GM19438 (cell line): Measurements from ENCODE around the gene RACGAP1.

Experiments
- ATAC-seq: cut with Tn5 transposase; IDR thresholded peaks from one replicate; pipeline ENCODE4 v1.9.1; 2021; ENCODE audit warnings: low read depth; ENCODE audit not compliant: unreplicated experiment

RACGAP1 gene

DNA sequence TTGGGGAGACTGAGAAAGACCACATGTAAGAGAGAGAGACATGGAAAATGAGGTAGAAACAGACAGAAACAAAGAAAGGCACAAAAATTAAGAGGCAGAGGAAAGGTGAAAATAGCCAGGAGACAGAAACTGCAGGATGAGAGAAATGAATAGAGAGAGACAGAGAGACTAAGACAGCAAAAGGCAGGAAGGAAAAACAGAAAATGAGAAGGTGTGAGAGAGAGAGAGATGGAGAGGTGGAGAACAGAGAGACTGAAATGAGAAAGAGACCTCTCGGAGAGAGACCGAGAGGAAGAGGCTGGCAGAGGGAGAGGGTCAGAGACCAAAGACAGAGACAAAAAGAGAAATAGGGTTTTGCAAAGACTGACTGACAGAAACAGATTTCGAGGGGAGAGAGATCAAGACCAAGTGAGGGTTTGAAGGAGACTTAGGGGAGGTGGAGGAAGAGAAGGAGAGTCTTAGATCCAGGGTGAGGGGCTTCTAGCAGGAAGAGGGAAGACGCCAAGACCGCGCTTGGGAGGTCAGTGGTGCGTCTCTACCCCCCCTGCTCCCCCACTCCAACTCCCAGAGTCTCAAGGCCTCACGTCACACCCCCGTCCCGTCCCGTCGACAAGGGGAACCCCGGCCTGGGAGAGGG lies 64.7 kb downstream of the RACGAP1 start:
- ATAC-seq: no peak

DNA sequence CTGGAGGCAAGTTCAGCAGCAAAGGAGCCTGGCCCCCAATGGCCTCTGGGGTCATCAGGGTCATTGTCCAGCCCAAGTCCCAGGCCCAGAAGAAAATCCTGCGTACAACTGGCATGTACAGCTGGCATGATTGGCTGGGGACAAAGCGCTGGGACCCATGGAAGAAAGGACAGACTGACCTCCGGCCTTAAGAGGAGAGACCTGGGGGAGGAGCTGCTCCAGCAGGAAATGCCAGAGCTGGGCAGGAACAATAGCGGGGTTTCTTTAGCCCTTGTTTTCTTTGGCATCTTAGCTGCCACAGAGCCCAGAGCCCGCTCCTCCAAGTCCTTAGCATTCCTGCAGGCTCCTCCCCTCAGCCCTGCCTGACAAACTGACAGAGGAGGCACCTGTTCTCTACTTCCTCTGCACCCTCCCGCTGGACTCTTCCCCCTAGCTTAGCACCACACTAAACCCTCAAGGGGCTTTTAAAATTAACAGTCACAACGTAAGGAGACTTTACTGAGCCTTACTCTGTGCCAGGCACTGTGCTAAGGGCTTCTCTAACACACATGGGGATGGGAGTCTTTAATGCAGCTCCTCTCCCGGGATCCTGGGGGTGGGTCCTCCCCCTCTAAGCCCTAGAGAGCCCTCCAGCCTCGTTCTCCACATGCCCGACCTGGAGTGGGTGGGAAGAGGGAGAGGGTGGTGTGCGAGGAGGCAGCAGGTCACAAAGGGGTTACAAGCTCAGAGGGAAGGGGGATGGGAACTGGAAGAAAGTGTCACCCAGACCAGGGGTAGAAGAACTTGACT lies 65.4 kb downstream of the RACGAP1 start:
- no peak for ATAC-seq

DNA sequence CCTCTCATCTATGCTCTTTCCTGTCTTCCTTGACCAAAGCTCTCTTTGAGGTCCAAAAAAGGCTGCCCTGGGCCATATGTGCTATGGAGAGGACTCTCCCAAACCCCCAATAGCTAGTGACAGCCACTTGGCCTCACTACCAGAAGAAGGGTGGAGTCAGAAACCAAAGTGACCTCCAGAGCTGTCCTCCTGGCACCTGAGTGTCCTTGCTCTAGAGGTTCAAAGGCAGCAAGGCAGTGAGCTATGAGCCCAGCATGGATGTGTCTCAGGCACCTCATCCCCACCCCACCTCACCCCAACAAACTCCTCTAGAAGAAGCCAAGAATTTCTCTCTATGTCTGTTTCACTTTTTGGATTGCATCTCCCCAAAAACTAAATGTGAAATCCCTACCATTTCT lies 67.7 kb downstream of the RACGAP1 start:
- ATAC-seq: no peak

DNA sequence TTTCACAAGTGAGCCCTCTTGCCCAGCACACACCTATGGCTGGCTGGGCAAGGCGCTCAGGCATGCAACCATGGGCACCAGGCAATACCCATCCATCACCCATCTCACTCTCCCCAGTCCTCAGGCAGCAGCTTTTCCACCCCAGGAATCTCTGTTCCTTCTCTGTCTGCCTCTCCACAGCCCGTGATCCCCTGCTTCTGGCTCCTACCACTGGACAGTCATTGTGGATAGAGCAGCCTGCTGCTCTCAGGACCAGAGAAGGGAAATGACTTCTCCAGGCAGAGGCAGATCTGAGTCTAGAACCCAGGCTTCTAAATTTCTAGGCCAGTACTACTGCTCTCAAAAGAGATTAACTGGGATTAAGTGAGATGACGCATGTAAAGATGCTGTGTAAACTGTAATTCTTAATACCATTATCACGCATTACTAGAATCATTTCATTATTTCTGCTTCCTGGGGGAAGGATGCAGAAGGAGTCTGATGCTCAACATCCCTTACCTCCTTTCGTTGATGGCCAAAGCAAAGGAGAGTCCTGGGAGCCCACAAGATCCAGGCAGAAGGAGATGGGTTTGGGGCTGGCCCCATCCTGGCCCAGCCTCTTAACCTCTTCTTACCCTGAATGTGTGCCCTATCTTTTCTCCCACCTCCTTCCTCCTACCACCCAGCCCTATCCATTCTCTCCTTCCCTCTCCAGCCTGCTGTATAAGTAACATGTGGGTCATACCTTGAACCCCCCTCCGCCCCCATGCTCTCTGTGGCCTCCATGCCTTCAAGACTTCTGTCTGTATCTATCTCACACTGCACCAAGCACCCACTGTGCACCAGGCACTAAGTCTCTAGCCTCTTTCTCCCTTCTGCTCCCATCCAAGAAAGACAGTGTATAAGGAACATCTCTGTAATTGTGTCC lies 68.4 kb downstream of the RACGAP1 start:
- no peak for ATAC-seq

DNA sequence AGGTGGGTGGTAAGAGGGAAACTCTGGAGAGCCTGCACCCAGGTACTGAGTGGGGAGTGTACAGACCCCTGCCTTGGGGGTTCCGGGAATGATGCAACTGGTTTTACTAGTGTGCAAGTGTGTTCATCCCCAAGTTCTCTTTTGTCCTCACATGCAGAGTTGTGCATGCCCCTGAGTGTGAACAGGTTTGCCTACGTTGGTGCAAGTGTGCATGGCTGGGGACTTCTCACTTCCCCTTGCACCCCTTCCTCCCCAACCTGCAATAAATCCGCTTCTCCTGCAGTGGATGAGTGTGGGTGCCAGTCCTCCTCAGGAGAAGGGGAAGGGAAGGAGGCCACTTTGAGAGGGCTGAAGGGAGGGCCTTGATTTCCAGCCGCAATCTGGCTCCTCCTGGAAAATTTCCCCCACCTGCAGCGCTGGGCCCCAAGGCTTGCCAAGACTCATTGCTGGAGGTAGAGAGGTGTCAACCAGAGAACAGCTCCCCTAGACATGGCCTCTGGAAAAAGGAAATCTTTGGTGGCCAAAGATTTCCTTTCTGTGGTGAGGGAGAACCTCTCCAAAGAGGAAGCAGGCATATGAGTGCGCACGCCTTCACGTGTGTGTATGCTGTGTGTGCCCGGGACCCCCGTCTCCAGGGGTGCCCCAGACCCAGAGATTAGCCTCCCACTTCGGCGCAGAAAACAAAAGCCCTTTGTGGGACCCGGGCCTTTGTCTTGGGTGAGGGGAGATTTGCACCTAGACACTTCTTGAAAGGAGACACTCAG lies 69.2 kb downstream of the RACGAP1 start:
- ATAC-seq: no peak

DNA sequence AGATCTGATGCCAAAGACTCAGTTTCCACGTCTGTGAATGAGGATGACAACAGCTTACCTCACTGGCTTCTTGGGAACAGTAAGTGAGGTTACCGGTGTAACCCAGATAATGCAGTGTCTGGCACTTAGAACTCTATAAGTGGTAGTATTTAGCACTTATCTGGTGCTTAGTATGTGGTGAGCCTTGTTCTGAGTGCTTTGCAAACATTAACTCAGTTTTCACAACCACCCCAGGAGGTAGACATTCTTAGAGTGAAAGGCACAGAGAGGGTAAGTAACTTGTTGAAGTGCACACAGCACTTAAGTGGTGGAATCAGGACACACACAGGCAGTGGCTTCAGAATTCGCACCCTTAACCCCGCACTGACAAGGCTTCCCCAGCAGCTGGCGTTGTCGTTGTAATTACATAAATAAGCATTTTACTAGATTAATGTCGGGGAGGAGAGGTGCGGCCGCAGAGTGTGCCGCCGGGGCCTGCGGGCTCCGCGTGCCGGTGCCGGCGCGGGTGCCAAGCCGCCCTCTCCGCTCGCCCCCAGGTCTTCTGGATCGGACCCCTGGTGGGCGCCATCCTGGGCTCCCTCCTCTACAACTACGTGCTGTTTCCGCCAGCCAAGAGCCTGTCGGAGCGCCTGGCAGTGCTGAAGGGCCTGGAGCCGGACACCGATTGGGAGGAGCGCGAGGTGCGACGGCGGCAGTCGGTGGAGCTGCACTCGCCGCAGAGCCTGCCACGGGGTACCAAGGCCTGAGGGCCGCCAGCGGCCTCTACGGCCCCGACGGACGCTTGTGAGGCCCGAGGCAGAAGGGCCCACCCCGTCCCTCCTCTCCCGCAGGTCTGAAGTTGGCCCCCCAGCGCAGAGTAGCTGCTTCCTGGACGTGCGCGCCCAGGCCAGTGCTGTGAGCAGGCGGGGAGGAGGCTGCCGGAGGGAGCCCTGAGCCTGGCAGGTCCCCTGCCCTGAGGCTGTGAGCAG lies 70.1 kb downstream of the RACGAP1 start:
- ATAC-seq: no peak

DNA sequence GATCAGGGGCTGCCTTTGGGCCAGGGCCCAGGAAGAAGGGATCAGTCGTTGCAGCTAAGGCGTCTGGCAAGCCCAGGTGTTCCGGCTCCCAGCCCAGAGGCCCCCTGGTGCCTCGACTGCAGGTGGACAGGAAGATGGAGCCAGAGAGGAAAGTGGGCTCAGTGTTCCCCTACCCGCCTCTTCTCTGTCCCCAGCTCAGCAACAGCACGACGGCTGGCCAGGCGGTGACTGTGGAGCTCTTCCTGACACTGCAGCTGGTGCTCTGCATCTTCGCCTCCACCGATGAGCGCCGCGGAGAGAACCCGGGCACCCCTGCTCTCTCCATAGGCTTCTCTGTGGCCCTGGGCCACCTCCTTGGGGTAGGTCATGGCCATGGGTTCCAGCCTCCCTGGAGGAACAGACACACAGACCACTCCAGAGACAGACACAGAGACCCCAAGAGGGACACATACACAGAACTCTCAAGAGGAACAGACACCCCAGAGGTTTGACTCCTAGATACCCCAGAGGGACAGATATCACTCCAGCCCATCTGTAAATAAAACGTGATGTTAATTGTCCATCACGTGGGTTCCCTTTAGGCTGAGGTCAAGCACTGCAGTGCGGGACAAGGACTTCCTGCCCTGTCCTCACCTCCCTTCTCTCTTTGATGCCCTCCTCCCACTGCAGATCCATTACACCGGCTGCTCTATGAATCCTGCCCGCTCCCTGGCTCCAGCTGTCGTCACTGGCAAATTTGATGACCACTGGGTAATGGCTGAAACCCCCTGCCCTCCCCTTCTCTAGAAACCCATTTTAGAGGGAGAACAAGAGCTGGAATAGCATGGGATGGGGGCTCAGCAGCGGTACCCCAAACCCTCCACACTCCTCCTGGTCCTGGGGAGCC lies 71.1 kb downstream of the RACGAP1 start:
- no peak for ATAC-seq

DNA sequence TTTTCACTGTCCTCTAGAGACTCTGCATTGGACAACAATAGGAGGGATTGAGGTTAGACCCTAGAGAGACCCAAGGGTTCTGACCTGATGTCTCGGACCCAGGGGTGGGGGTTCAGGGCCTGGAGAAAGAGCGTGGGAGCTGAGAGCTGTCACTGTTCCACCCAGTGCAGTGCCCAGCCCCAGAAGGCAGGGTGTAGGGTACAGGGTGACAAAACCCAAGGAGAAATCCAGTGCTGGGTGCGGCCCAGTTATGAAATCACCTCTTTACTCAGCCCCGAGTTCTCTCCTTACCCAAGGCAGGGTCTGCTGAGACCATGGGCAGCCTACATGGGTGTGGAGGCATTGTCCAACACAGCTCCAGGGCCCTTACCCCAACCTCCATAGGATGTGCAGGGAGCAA lies 72.1 kb downstream of the RACGAP1 start:
- ATAC-seq: no peak

DNA sequence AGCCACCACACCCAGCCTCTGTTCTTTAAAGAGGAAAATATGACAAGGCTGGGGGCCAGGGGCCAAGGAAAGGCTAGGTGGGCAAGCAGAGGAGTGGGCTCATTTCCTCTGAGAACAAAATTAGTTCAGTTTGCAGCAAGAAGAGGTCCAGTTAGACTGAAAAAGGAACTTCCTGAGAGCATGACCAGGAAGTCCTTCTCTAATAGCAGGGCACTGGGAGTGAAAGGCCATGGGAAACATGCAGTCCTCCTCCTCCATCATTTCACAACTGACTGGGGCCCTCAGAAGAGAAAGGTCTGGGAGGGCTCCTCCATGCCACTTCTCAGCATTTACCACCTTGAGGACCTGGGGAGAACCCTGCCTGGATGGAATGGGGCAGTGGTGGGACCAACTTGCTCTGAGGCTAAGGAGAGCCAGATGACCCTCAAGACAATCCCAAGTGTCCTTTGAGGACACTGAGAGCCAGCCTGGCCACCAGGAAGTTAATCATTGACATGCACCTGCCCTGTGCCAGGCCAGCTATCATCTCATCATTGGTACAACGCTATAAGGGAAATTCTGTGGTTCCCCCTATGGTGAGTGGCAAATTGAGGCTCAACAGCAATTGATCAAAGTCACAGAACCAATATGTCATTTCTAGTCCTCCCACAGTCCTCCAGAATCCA lies 72.8 kb downstream of the RACGAP1 start:
- ATAC-seq: no peak

DNA sequence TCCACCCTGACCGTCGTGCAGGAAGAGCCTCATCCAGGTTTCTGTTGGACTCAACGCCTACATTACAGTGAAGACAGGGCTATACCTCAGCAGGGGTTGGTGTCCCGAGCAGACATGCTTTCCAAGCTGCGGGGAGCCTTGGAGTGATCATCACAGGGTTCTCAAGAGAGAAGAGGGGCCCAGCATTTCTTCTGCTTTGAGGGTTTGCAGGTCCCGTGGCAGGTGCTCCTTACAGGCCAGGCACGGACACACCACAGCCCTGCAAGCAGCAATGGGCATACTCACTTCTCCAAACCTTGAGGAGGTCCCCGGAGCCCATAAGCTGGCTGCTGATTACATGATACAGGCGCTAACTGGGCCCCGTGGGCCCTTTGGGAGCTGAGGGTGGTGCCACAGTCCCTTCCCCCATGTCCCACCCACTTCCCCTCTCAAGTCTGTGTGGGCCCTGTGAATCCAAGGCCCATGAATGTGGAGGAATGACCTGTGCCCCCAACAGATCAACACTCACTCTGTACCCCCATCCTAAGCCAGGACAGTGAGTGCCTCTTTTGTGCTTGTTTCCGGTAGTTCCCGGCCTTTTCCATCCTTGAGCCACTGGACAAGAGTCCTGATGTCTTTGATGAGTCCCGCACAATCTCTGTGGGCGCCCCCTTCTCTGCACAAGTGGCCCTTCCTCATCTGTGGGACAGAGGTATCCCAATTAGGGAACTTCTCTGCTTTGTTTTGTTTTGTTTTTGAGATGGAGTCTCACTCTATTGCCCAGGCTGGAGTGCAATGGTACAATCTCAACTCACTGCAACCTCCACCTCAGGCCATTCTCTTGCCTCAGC lies 73.7 kb downstream of the RACGAP1 start:
- no peak for ATAC-seq

DNA sequence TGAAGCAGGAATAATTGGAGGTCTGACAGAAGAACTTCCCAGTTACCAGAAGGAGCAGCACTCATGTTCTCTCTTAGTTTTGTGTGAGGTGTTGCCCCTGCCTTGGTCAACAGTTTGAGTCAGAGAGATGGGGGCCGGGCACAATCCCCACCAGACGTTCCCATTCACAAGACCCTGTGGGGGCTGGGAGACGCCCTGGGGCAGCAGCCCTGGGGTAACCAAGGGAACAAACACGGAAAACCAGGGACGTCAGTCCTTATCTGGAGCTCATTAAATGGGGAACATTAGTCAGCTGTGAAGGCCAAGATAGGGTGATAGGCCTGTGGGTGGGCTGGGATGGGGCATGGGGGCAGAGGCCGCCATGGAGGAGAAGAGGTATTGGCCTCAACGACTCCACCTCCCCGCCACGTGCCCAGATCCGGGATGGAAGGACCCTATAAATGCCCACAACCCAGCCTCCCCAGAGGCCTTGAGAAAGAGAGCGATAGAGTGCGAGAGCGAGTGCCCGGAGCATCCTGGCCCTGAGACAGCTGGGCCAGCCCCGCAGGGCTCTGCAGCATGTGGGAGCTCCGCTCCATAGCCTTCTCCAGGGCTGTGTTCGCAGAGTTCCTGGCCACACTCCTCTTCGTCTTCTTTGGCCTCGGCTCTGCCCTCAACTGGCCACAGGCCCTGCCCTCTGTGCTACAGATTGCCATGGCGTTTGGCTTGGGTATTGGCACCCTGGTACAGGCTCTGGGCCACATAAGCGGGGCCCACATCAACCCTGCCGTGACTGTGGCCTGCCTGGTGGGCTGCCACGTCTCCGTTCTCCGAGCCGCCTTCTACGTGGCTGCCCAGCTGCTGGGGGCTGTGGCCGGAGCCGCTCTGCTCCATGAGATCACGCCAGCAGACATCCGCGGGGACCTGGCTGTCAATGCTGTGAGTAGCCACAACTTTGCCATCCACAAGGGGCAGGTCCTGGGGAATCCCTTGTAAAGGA lies 74.7 kb downstream of the RACGAP1 start, which contains the start of gene AQP2:
TSS of gene AQP2 (plus strand) at position 465 of the 979 bp plus-strand sequence. CDS start at position 559, 94 bp downstream.
- ATAC-seq: no peak

DNA sequence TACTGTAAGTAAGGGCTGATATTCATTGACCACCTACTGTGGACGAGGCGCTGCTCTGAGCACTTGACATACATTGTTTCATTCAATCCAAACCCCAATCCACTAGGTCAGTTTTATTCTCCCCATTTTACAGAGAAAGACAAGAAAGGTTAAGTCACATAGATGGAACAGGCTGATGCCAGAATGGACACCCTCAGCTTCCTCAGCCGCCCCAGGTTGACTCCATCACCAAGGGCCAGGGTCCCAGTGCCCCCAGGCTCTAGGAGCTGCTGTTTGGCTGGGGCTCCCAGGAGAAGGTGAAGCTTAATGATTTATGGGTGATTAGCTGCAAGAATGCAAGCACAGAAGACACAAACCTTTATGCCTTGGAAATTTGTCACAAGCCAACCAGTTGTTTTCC lies 75.4 kb downstream of the RACGAP1 start:
- ATAC-seq: no peak

DNA sequence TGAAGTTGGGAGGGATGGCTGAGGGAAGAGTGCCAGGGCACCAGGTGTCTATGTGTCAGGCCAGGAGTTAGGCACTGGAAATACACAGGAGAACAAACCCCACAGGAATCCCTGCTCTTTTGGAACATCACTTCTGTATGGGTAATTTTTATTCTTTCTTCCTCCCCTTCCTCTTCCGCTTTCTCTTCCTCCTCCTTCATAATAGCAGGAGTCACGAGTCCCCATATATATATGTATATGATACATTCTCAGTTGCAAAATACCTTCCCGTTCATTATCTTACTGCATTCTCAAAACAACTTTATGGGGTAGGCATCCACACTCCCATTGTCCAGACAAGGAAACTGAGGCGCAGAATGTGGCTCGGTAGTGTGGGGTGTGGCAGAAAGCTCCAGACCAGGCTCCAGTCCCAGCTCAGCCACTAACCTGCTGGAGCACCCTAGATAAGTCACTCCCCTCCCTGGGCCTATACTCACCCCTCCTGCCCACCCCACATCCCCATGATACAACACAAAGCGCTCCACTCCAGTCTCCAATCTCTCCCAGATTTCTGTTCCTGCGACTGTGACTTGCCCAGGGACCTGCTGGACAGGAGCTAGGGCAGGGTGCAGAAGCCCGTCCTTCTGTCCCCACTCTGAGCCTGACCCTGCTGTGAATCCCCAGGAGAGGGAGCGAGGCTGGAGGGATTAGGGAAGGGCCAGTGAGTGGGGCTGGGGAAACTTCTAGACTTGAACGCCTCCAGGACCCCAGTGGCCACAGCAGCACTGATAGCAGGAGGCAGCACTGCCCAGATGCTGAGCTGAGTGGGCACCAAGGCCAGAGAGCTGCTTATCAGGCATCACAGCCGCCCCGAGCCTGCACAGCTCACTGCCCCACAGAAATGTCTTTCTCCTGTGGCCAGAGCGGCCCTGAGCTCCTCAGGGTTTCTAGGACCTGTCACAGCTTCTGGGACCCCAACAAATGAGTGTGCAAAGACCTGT lies 76.1 kb downstream of the RACGAP1 start:
- ATAC-seq: no peak

DNA sequence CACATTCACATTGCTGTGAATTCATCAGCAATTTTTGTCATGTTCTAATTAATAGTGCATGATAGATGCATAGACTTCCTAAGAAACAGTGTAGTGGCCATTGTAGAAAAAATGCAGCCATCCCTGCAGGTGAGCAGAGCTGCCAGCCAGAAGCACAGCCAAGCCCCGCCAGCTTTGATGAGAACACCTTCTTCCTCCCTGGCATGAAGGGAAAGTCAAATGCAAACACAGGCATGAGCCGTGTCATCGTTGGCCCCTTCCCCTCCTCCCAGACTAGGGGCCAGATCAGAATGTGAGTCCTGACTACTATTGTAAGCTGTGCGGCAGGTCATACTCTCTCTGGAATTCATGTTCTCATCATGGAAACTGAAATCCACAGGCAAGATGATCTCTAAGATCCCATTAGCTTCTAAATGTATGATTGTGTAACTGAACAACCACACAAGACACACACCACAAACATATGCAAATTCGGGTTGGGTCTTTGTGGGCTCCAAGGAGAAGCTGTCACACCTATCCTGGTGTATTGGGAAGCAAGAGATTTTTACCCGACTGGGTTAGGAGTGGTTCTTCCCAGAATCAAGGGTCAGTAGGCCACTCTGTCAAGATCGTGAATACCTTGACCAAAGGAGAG lies 77.6 kb downstream of the RACGAP1 start:
- ATAC-seq: no peak
